Stomach (tissue), 9 donors: ENCODE results near the gene RAB40AL. TPM values are rescaled to one million over a fixed set of nuclear protein-coding genes. Genes with fewer than 3 reads are reported as not detected.

Experiments
- DNase-seq, 2 donors: peaks; one replicate each; pipeline versions ENCODE4 v3.0.0 to v3.0.0-alpha.2; 2013 to 2019
- H3K27ac ChIP-seq, 5 donors: fragments of 200-600 bp in 4 of 5; sonication (generic) in 4 of 5; one replicate each; pipeline ENCODE4 v1.5.1; 2013 to 2019; ENCODE audit warnings: mild to moderate bottlenecking in 1 of 5, moderate library complexity in 1 of 5
- H3K27me3 ChIP-seq, 3 donors: fragments of 200-600 bp; sonication (generic); one replicate each; pipeline ENCODE4 v1.5.1; 2017 to 2019; ENCODE audit warnings: mixed run types in 1 of 3
- H3K36me3 ChIP-seq, 4 donors: fragments of 200-600 bp; sonication (generic); 1 replicate in 3 of 4; 2 replicates in 1 of 4; pipeline ENCODE4 v1.5.1; 2016 to 2019
- H3K4me1 ChIP-seq, 4 donors: fragments of 200-600 bp; sonication (generic); one replicate each; pipeline ENCODE4 v1.5.1; 2016 to 2019
- H3K4me3 ChIP-seq, 4 donors: fragments of 200-600 bp; sonication (generic) in 3 of 4; one replicate each; pipeline ENCODE4 v1.5.1; 2016 to 2019; ENCODE audit warnings: mild to moderate bottlenecking in 1 of 4
- H3K9me3 ChIP-seq, 4 donors: fragments of 200-600 bp; sonication (generic); one replicate each; pipeline ENCODE4 v1.5.1; 2016 to 2019
- CTCF ChIP-seq, 7 experiments: fragments of 450-650 bp in 4 of 7; fragments of 200-600 bp in 3 of 7; sonication (generic) in 3 of 7; IDR thresholded peaks; one replicate each; pipeline ENCODE4 v1.5.1; 2016 to 2019; ENCODE audit warnings: antibody characterized with exemption in 7 of 7, control low read depth in 2 of 7, mild to moderate bottlenecking in 1 of 7
- EP300 ChIP-seq: sonication (generic); formaldehyde crosslinking; IDR thresholded peaks from one replicate; pipeline ENCODE4 v1.6.1; 2017; ENCODE audit warnings: antibody characterized with exemption
- POLR2A ChIP-seq, 4 donors: fragments of 450-650 bp; IDR thresholded peaks; one replicate each; pipeline ENCODE4 v1.6.1; 2016; ENCODE audit warnings: antibody characterized with exemption in 4 of 4, control low read depth in 2 of 4, mild to moderate bottlenecking in 1 of 4, moderate library complexity in 1 of 4
- POLR2AphosphoS5 ChIP-seq, 3 donors: sonication (generic); formaldehyde crosslinking; IDR thresholded peaks; one replicate each; pipeline ENCODE4 v1.6.1; 2016; ENCODE audit warnings: antibody characterized with exemption in 3 of 3
- WGBS, 5 donors: extraction: QIAGEN DNeasy Blood & Tissue Kit in 3 of 5; methylation state at CpG; one replicate each; pipeline versions ENCODE4 v1.1.5 to v1.1.7; 2013 to 2018; 5-methylcytosine and 5-hydroxymethylcytosine counted together
- intact Hi-C: fragments of 100-400 bp; cut with DNase I; formaldehyde crosslinking; loops from one replicate; pipeline ENCODE4 v1.15.1; 2023; ENCODE audit warnings: low total_unique reads
- polyA plus RNA-seq, 3 donors: library from polyadenylated mRNA; stranded (reverse); fragments of 200-250 nt; gene quantifications; one replicate each; pipeline ENCODE4 v1.2.3, GENCODE V29; 2013
- total RNA-seq, 5 donors: library from RNA; depleted of rRNA; stranded (reverse); fragments of >200 nt; gene quantifications; one replicate each; pipeline versions ENCODE4 v1.1.0 to v1.2.3, GENCODE V29; 2014 to 2016
- donor health status: healthy with polysubstance abuse.
- donor health status: Bipolar disorder and iron deficiency.
- donor health status: healthy.

RAB40AL gene
- total and polyA plus RNA-seq, 8 donors: 0.10 to 3.0 (median 0.55) TPM; not detected in 5

- no peaks in the 10 kb centered on the region for H3K27me3 ChIP-seq
- WGBS, 5 donors: 65 to 83% (median 74%) methylated on average over 1 of the region's 1 CpG
Measured at GRCh38 chrX:102976286-102976685, 39.2 kb downstream of the RAB40AL start.

DNA sequence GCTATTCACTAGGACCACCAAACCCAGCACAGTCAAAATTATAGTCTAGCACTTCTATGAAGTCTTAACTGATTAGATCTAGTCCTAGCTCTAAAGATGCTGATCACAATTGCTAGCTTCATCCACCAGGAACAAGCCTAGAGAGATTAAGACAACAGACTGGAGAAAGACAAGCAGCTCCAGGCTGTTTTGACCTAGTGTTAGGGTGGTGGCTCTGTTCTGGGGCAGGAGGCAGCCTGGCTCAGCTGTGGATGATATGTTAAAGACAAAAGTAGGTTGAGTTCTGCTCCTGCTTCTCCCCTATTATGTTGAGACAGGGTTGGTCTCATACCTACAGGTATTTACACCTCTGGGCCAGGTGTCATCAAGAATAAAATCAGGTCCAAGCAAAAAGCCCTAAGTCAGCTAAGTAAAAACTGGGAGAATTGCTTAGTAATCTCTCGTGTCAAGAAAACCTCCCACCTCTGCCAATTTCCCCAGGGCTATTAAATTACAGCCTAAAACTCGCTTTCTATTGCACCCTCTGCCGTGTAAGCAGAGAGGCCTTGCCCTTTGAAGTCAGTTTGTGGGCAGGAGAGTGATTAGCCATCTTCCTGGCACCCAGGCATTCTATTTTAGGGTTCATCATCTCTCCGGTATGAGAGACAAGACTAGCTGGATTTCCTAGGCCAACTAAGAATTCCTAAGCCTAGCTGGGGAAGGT lies 39.9 kb downstream of the RAB40AL start:
- intact Hi-C loops: no loop called here
- H3K27ac ChIP-seq: no peak overlapping the region
- peaks cover 0 to 26% (median 9%) of the 10 kb centered on the region in 4 donors for H3K9me3 ChIP-seq
- no peak for DNase-seq
- WGBS, 5 donors: 31 to 41% (median 39%) methylated on average over 3 to 4 of the region's 4 CpGs
- H3K36me3 ChIP-seq: no peaks in the 10 kb centered on the region
- H3K4me1 ChIP-seq: no peaks in the 10 kb centered on the region
- H3K4me3 ChIP-seq: no peak overlapping the region
- TF ChIP-seq EP300: no peak
- no peak for TF ChIP-seq CTCF (IDR thresholded peaks at IDR 0.05)
- no peak for TF ChIP-seq POLR2AphosphoS5 (IDR thresholded peaks at IDR 0.05)
- H3K27me3 ChIP-seq: no peaks in the 10 kb centered on the region

More at GRCh38 chrX:102976286-102976685, 39.2 kb downstream of the RAB40AL start:
- no peaks in the 10 kb centered on the region for H3K36me3 ChIP-seq
- intact Hi-C loops: no loop called here
- no peak overlapping the region for H3K4me3 ChIP-seq
- no peak overlapping the region for H3K27ac ChIP-seq
- no peak for DNase-seq
- no peaks in the 10 kb centered on the region for H3K4me1 ChIP-seq
- no peak for TF ChIP-seq CTCF (IDR thresholded peaks at IDR 0.05)
- no peak for TF ChIP-seq EP300
- no peak for TF ChIP-seq POLR2AphosphoS5 (IDR thresholded peaks at IDR 0.05)
- no peak for TF ChIP-seq POLR2A (IDR thresholded peaks at IDR 0.05)
- peaks cover 0 to 32% (median 15%) of the 10 kb centered on the region in 4 donors for H3K9me3 ChIP-seq

GRCh38 chrX:102978594-102978993 lies 41.5 kb downstream of the RAB40AL start:
- no peaks in the 10 kb centered on the region for H3K27me3 ChIP-seq
- H3K4me1 ChIP-seq: no peaks in the 10 kb centered on the region
- H3K36me3 ChIP-seq: no peaks in the 10 kb centered on the region
- WGBS, 5 donors: 74 to 95% (median 86%) methylated on average over 8 to 9 of the region's 9 CpGs
- DNase-seq: no peak
- intact Hi-C loops: no loop called here
- H3K27ac ChIP-seq: no peak overlapping the region
- no peak overlapping the region for H3K4me3 ChIP-seq
- no peak for TF ChIP-seq EP300
- TF ChIP-seq POLR2A (IDR thresholded peaks at IDR 0.05): no peak
- TF ChIP-seq CTCF (IDR thresholded peaks at IDR 0.05): no peak
- TF ChIP-seq POLR2AphosphoS5 (IDR thresholded peaks at IDR 0.05): no peak
- H3K9me3 ChIP-seq: peaks cover 0 to 9% (median 0%) of the 10 kb centered on the region in 4 donors

DNA sequence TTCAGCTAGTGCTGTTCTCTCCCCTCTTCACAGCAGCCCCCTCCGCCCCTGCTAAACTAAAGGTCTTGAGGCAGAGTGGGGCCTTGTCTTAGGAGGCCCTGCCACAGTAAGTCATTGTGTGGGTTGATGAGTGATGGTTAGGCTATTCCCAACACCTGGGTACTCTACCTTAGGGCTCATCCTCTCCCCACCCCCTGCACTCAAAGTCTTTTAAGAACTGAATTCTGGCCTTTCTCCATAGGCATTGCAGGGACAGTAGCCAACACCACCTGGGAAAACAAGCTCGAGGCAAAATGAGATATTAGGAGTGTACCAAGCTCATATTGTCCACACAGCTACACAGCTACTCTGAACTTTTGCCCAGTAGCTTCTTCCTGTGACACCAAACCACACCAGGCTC lies 42.5 kb downstream of the RAB40AL start:
- no peaks in the 10 kb centered on the region for H3K4me1 ChIP-seq
- TF ChIP-seq EP300 (no peak), POLR2AphosphoS5 (IDR thresholded peaks at IDR 0.05) (no peak), POLR2A (IDR thresholded peaks at IDR 0.05) (no peak), CTCF (IDR thresholded peaks at IDR 0.05) (no peak)
- no peaks in the 10 kb centered on the region for H3K9me3 ChIP-seq
- intact Hi-C loops: no loop called here
- WGBS, 5 donors: 59 to 100% (median 68%) methylated on average over 2 of the region's 2 CpGs
- DNase-seq: no peak
- H3K27me3 ChIP-seq: no peaks in the 10 kb centered on the region
- H3K27ac ChIP-seq: no peak overlapping the region
- H3K4me3 ChIP-seq: no peak overlapping the region
- H3K36me3 ChIP-seq: no peaks in the 10 kb centered on the region
